HEK293T (cell line): Measurements from ENCODE around the gene TMEM184B.

ENCODE experiments used
- CTCF ChIA-PET: fragments of 350-600 bp; formaldehyde crosslinking; extraction: SDS; loops from one replicate; lab custom pipeline; 2021; ENCODE audit warnings: antibody characterized with exemption, inconsistent platforms; lab: Yijun Ruan, JAX
- POLR2A ChIA-PET: fragments of 350-600 bp; formaldehyde crosslinking; extraction: SDS; loops from one replicate; lab custom pipeline; 2020; ENCODE audit warnings: antibody characterized with exemption, inconsistent platforms; lab: Yijun Ruan, JAX
- DNase-seq: peaks from one replicate; pipeline ENCODE4 v3.0.0; 2012; ENCODE audit warnings: mixed read lengths; ENCODE audit errors: extremely low spot score
- ARNT ChIP-seq: fragments of 450-650 bp; IDR thresholded peaks from 2 replicates; pipeline ENCODE4 v1.6.1; 2017; ENCODE audit warnings: mild to moderate bottlenecking
- BHLHE40 ChIP-seq: fragments of 450-650 bp; IDR thresholded peaks from 2 replicates; pipeline ENCODE4 v1.6.1; 2016; ENCODE audit warnings: mild to moderate bottlenecking, moderate library complexity, borderline replicate concordance
- CTBP1 ChIP-seq: fragments of 450-650 bp; IDR thresholded peaks from 2 replicates; pipeline ENCODE4 v1.6.1; 2016; ENCODE audit warnings: borderline replicate concordance
- ELF4 ChIP-seq: fragments of 450-650 bp; IDR thresholded peaks from 2 replicates; pipeline ENCODE4 v1.6.1; 2017; ENCODE audit warnings: antibody characterized with exemption
- FOXA1 ChIP-seq: fragments of 450-650 bp; IDR thresholded peaks from 2 replicates; pipeline ENCODE4 v1.6.1; 2016; ENCODE audit warnings: mild to moderate bottlenecking
- FOXK2 ChIP-seq: fragments of 450-650 bp; IDR thresholded peaks from 2 replicates; pipeline ENCODE4 v1.6.1; 2016; ENCODE audit warnings: mild to moderate bottlenecking
- FOXM1 ChIP-seq: fragments of 450-650 bp; IDR thresholded peaks from 2 replicates; pipeline ENCODE4 v1.6.1; 2017; ENCODE audit warnings: mild to moderate bottlenecking, borderline replicate concordance
- HDGF ChIP-seq: fragments of 450-650 bp; IDR thresholded peaks from 2 replicates; pipeline ENCODE4 v1.6.1; 2017; ENCODE audit warnings: antibody characterized with exemption, borderline replicate concordance
- L3MBTL2 ChIP-seq: fragments of 450-650 bp; conservative IDR thresholded peaks from 2 replicates; pipeline ENCODE4 v1.6.1; 2016; ENCODE audit warnings: mild to moderate bottlenecking
- LEF1 ChIP-seq: fragments of 450-650 bp; IDR thresholded peaks from 2 replicates; pipeline ENCODE4 v1.6.1; 2017; ENCODE audit warnings: mild to moderate bottlenecking, borderline replicate concordance
- NFRKB ChIP-seq: fragments of 450-650 bp; IDR thresholded peaks from 2 replicates; pipeline ENCODE4 v1.6.1; 2016; ENCODE audit warnings: mild to moderate bottlenecking, moderate library complexity
- PKNOX1 ChIP-seq: fragments of 450-650 bp; IDR thresholded peaks from 2 replicates; pipeline ENCODE4 v1.6.1; 2016
- SP1 ChIP-seq: fragments of 450-650 bp; IDR thresholded peaks from 2 replicates; pipeline ENCODE4 v1.6.1; 2017
- SUZ12 ChIP-seq: fragments of 450-650 bp; IDR thresholded peaks from 2 replicates; pipeline ENCODE4 v1.6.1; 2016; ENCODE audit warnings: mild to moderate bottlenecking
- TARDBP ChIP-seq: fragments of 450-650 bp; IDR thresholded peaks from 2 replicates; pipeline ENCODE4 v1.6.1; 2016
- ZNF384 ChIP-seq: fragments of 450-650 bp; IDR thresholded peaks from 2 replicates; pipeline ENCODE4 v1.6.1; 2016

Gene TMEM184B

GRCh38 chr22:38315823-38316363, 43.1 kb upstream of the TMEM184B start:
- TF ChIP-seq ELF4: 0 out of 2 replicates have a peak, but pooled peaks have one; percentile 17
- TF ChIP-seq NFRKB: no peak
- 0 out of 2 replicates have a peak, but pooled peaks have one; percentile 45 for TF ChIP-seq HDGF
- POLR2A ChIA-PET: interaction anchor here (0.6 to 1.5 kb wide), 6 partner anchors 9 to 145 kb away, joined by 3 to 4 read pairs (median 4); no protein-coding TSS in a partner anchor
- no peak for DNase-seq
- CTCF ChIA-PET: no interaction called here

GRCh38 chr22:38314933-38315822, 42.4 kb upstream of the TMEM184B start:
- TF ChIP-seq SP1 (no peak), FOXM1 (peak; percentile 50; the same call in 1 of the 2 replicates)
- CTCF ChIA-PET: no interaction called here
- POLR2A ChIA-PET: interaction anchor here (0.6 to 1.5 kb wide), 8 partner anchors 9 to 146 kb away, joined by 3 to 5 read pairs (median 4); no protein-coding TSS in a partner anchor
- DNase-seq: no peak

GRCh38 chr22:38314051-38314932, 41.5 kb upstream of the TMEM184B start:
- ChIA-PET CTCF (interaction anchor here (1.0 kb wide), 1 partner anchor 11 kb away, joined by 3 read pairs; no protein-coding TSS in a partner anchor), POLR2A (interaction anchor here (1.2 to 1.4 kb wide), 5 partner anchors 9 to 85 kb away, joined by 3 to 5 read pairs (median 4); no protein-coding TSS in a partner anchor)
- TF ChIP-seq L3MBTL2: no peak
- TF ChIP-seq ELF4: no peak
- no peak for TF ChIP-seq FOXK2
- TF ChIP-seq LEF1: no peak
- TF ChIP-seq PKNOX1: no peak
- no peak for TF ChIP-seq ZNF384
- TF ChIP-seq FOXM1: no peak
- TF ChIP-seq BHLHE40: no peak
- TF ChIP-seq TARDBP: no peak
- no peak for TF ChIP-seq HDGF
- no peak for TF ChIP-seq CTBP1
- TF ChIP-seq SP1: no peak
- no peak for DNase-seq

GRCh38 chr22:38313384-38313955, 40.7 kb upstream of the TMEM184B start:
- ChIA-PET POLR2A (interaction anchor here (1.0 to 1.2 kb wide), 3 partner anchors 8 to 30 kb away, joined by 3 to 5 read pairs (median 4); no protein-coding TSS in a partner anchor), CTCF (interaction anchor here (1.0 kb wide), 1 partner anchor 12 kb away, joined by 3 read pairs; no protein-coding TSS in a partner anchor)
- DNase-seq: no peak
- TF ChIP-seq CTBP1: no peak
- TF ChIP-seq FOXM1: no peak
- no peak for TF ChIP-seq FOXA1
- no peak for TF ChIP-seq HDGF
- no peak for TF ChIP-seq LEF1
- TF ChIP-seq FOXK2: no peak
- TF ChIP-seq NFRKB: no peak
- no peak for TF ChIP-seq ZNF384
- no peak for TF ChIP-seq BHLHE40
- TF ChIP-seq SP1: no peak
- no peak for TF ChIP-seq PKNOX1
- TF ChIP-seq L3MBTL2: no peak
- TF ChIP-seq SUZ12: no peak
- TF ChIP-seq ELF4: no peak

- DNase-seq: no peak
- CTCF ChIA-PET: no interaction called here
- POLR2A ChIA-PET: interaction anchor here (0.6 to 1.2 kb wide), 3 partner anchors 27 to 39 kb away, joined by 3 to 4 read pairs (median 3); no protein-coding TSS in a partner anchor
- TF ChIP-seq FOXM1 (no peak), SUZ12 (no peak), ELF4 (no peak), CTBP1 (no peak), LEF1 (no peak), PKNOX1 (no peak), FOXA1 (no peak), TARDBP (no peak), SP1 (no peak), HDGF (no peak), FOXK2 (no peak), BHLHE40 (no peak), ARNT (no peak), L3MBTL2 (no peak), ZNF384 (no peak), NFRKB (no peak)
These were observed 39.5 kb upstream of the TMEM184B start for GRCh38 chr22:38312261-38312800.
